Measurements from ENCODE around the gene SLC25A20.

DNA sequence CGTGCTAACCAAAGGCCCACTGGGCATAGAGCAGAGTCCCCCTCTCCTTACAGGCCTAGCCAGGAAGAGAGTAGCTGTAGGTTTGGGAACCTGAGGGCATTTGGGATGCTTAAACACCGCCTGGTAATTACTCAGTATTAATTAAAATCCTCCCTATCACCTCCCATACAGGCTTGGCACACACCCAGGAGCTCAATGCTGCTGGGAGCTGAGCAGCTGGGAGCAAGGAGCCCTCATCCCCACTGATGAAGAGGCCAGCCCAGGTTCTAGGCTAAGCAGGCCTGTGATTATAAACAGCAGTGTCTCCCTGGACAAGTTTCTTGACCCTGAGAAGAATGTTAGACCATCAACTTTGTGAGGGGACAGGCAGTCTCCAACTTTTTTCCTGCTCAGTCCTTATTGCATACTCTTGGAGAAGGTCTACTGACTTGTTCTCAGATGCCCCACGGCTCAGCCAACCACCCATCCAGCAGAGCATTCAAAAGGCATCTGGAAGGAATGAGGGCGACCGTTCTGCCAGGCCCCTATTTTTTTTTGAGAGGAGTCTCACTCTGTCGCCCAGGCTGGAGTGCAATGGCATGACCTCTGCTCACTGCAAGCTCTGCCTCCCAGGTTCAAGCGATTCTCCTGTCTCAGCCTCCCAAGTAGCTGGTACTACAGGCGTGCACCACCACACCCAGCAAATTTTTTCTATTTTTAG, 49.7 kb downstream of the SLC25A20 start:
- TF ChIP-seq, protein P1, sequence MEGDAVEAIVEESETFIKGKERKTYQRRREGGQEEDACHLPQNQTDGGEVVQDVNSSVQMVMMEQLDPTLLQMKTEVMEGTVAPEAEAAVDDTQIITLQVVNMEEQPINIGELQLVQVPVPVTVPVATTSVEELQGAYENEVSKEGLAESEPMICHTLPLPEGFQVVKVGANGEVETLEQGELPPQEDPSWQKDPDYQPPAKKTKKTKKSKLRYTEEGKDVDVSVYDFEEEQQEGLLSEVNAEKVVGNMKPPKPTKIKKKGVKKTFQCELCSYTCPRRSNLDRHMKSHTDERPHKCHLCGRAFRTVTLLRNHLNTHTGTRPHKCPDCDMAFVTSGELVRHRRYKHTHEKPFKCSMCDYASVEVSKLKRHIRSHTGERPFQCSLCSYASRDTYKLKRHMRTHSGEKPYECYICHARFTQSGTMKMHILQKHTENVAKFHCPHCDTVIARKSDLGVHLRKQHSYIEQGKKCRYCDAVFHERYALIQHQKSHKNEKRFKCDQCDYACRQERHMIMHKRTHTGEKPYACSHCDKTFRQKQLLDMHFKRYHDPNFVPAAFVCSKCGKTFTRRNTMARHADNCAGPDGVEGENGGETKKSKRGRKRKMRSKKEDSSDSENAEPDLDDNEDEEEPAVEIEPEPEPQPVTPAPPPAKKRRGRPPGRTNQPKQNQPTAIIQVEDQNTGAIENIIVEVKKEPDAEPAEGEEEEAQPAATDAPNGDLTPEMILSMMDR (optimal IDR thresholded peaks at IDR 0.05 in 1 of 3, IDR thresholded peaks at IDR 0.05 in 1 of 3, conservative IDR thresholded peaks at IDR 0.05 in 1 of 3; ENCODE audit: extremely low read depth in 1 of 3, insufficient read depth in 2 of 3, low read length in 3 of 3), result no peak
- no peak for TF ChIP-seq EZH2 (IDR thresholded peaks at IDR 0.05; ENCODE audit: low read length)
